Smooth muscle cell (in vitro differentiated cells): ENCODE data around the gene PDE6G. TPM values are rescaled to one million over a fixed set of nuclear protein-coding genes. Genes with fewer than 3 reads are reported as not detected.
A peak's percentile ranks its signal among the peaks of the same experiment; 100 is the strongest.

ENCODE experiments used
- DNase-seq: peaks from one replicate; lab custom pipeline; 2025; ENCODE audit not compliant: unreplicated experiment; lab: John Stamatoyannopoulos, UW
- H2AFZ ChIP-seq: fragments of 200-600 bp; sonication (generic); 2 replicates; pipeline ENCODE4 v1.6.0; 2016; ENCODE audit warnings: antibody characterized with exemption, low read depth, mild to moderate bottlenecking
- H3F3A ChIP-seq: fragments of 200-600 bp; sonication (generic); 2 replicates; pipeline ENCODE4 v1.6.0; 2017; ENCODE audit warnings: antibody characterized with exemption, low read depth
- H3K27ac ChIP-seq: fragments of 200-600 bp; sonication (generic); 2 replicates; pipeline ENCODE4 v1.5.1; 2016; ENCODE audit warnings: low read depth, mild to moderate bottlenecking
- H3K27me3 ChIP-seq: fragments of 200-600 bp; sonication (generic); 2 replicates; pipeline ENCODE4 v1.6.1; 2016; ENCODE audit warnings: low read depth, mild to moderate bottlenecking
- H3K36me3 ChIP-seq: fragments of 200-600 bp; sonication (generic); 2 replicates; pipeline ENCODE4 v1.5.1; 2016; ENCODE audit warnings: low read depth
- H3K4me1 ChIP-seq: fragments of 200-600 bp; sonication (generic); 2 replicates; pipeline ENCODE4 v1.5.1; 2016; ENCODE audit warnings: low read depth
- H3K4me2 ChIP-seq: fragments of 200-600 bp; sonication (generic); 2 replicates; pipeline ENCODE4 v1.6.0; 2016; ENCODE audit warnings: mild to moderate bottlenecking
- H3K4me3 ChIP-seq: fragments of 200-600 bp; sonication (generic); 2 replicates; pipeline ENCODE4 v1.5.1; 2016; ENCODE audit warnings: mild to moderate bottlenecking
- H3K79me2 ChIP-seq: fragments of 200-600 bp; sonication (generic); 2 replicates; pipeline ENCODE4 v1.6.0; 2016; ENCODE audit warnings: low read depth, mild to moderate bottlenecking
- H3K9ac ChIP-seq: fragments of 200-600 bp; sonication (generic); 2 replicates; pipeline ENCODE4 v1.6.0; 2016; ENCODE audit warnings: low read depth
- H3K9me3 ChIP-seq: fragments of 200-600 bp; sonication (generic); replicated peaks from 2 replicates; pipeline ENCODE4 v1.5.1; 2016; ENCODE audit warnings: low read depth
- H4K20me1 ChIP-seq: fragments of 200-600 bp; sonication (generic); 2 replicates; pipeline ENCODE4 v1.6.0; 2016; ENCODE audit warnings: low read depth
- CTCF ChIP-seq: fragments of 200-600 bp; sonication (generic); IDR thresholded peaks from 2 replicates; pipeline ENCODE4 v1.5.1; 2017; ENCODE audit warnings: borderline replicate concordance, mild to moderate bottlenecking, antibody characterized with exemption; ENCODE audit not compliant: insufficient read depth, poor library complexity, severe bottlenecking
- WGBS: methylation state at CpG from one replicate; pipeline ENCODE4 v1.1.7; 2016; ENCODE audit warnings: low lambda C conversion rate; 5-methylcytosine and 5-hydroxymethylcytosine counted together
- polyA plus RNA-seq: library from polyadenylated mRNA; unstranded; fragments of >200 nt; fragmentation: Nextera tagmentation; extraction: Ambion mirVana; gene quantifications from 2 replicates; pipeline ENCODE4 v1.2.1, GENCODE V29; 2016
- total RNA-seq: library from RNA; depleted of rRNA; stranded (reverse); fragments of >200 nt; gene quantifications from 2 replicates; pipeline ENCODE4 v1.2.3, GENCODE V29; 2014

PDE6G gene
- total and polyA plus RNA-seq, 2 experiments from 2014 or later = 3.2 to 14.5 TPM

- H2AFZ ChIP-seq = no peak overlapping the region
- peaks cover 4% of the 10 kb centered on the region for H4K20me1 ChIP-seq
- peaks cover 10% of the 10 kb centered on the region for H3K79me2 ChIP-seq
- H3K27me3 ChIP-seq = no peaks in the 10 kb centered on the region
- 93% methylated on average over 18 of the region's 18 CpGs for WGBS
- peaks cover 8% of the 10 kb centered on the region for H3F3A ChIP-seq
- peaks cover 3% of the 10 kb centered on the region for H3K4me1 ChIP-seq
- H3K27ac ChIP-seq = no peak overlapping the region
- H3K9ac ChIP-seq = no peak overlapping the region
- H3K36me3 ChIP-seq = no peaks in the 10 kb centered on the region
- no peaks in the 10 kb centered on the region for H3K9me3 ChIP-seq
- TF ChIP-seq CTCF = no peak
- DNase-seq = no peak
- no peak overlapping the region for H3K4me2 ChIP-seq
- H3K4me3 ChIP-seq = no peak overlapping the region
These were observed 16.2 kb upstream of the PDE6G start for GRCh38 chr17:81672504-81672903.

GRCh38 chr17:81667754-81668153, 11.4 kb upstream of the PDE6G start:
- no peaks in the 10 kb centered on the region for H3F3A ChIP-seq
- no peak for DNase-seq
- no peak overlapping the region for H3K9ac ChIP-seq
- H3K27me3 ChIP-seq = no peaks in the 10 kb centered on the region
- H3K4me1 ChIP-seq = peaks cover 8% of the 10 kb centered on the region
- TF ChIP-seq CTCF = no peak
- H3K4me3 ChIP-seq = peak overlapping the region; percentile 83
- WGBS = 84% methylated on average over 18 of the region's 18 CpGs
- H3K27ac ChIP-seq = no peak overlapping the region
- H3K36me3 ChIP-seq = no peaks in the 10 kb centered on the region
- no peaks in the 10 kb centered on the region for H3K9me3 ChIP-seq
- no peak overlapping the region for H2AFZ ChIP-seq
- peak overlapping the region; percentile 99 for H3K4me2 ChIP-seq
- peaks cover 27% of the 10 kb centered on the region for H3K79me2 ChIP-seq
- H4K20me1 ChIP-seq = no peaks in the 10 kb centered on the region

- TF ChIP-seq CTCF = no peak
- H3K4me2 ChIP-seq = peak within 1 kb of the TSS; percentile 99
- H4K20me1 ChIP-seq = no peaks in the 10 kb centered on the region
- H2AFZ ChIP-seq = peak within 1 kb of the TSS; percentile 82
- H3K36me3 ChIP-seq = no peaks in the 10 kb centered on the region
- 1% methylated on average over 94 of the region's 96 CpGs for WGBS
- H3K4me3 ChIP-seq = peak within 1 kb of the TSS; percentile 83
- no peaks in the 10 kb centered on the region for H3K9me3 ChIP-seq
- H3F3A ChIP-seq = no peaks in the 10 kb centered on the region
- H3K79me2 ChIP-seq = peaks cover 27% of the 10 kb centered on the region
- H3K27ac ChIP-seq = peak within 1 kb of the TSS; percentile 69
- peak within 1 kb of the TSS; percentile 82 for H3K9ac ChIP-seq
- no peaks in the 10 kb centered on the region for H3K27me3 ChIP-seq
- peak; percentile 74 for DNase-seq
- peaks cover 8% of the 10 kb centered on the region for H3K4me1 ChIP-seq
These were observed 10.2 kb upstream of the PDE6G start, which contains the start of the genes CCDC137 and OXLD1 for GRCh38 chr17:81666342-81667191. Gene CCDC137 (plus strand): TSS chr17:81666737. CDS start chr17:81666767, 30 bp downstream. Gene OXLD1 (minus strand): TSS chr17:81666605. CDS start chr17:81666577, 28 bp downstream.

- Histone ChIP-seq H3K27me3 (no peaks in the 10 kb centered on the region), H3K4me2 (peak overlapping the region; percentile 99), H3K79me2 (peaks cover 27% of the 10 kb centered on the region), H3K9ac (peak overlapping the region; percentile 82), H3K4me1 (peaks cover 8% of the 10 kb centered on the region), H3K4me3 (peak overlapping the region; percentile 83), H3K36me3 (no peaks in the 10 kb centered on the region), H3K27ac (peak overlapping the region; percentile 69), H3F3A (no peaks in the 10 kb centered on the region), H3K9me3 (no peaks in the 10 kb centered on the region), H4K20me1 (no peaks in the 10 kb centered on the region), H2AFZ (peak overlapping the region; percentile 53)
- TF ChIP-seq CTCF = no peak
- WGBS = 4% methylated on average over 16 of the region's 16 CpGs
- no peak for DNase-seq
These were observed 9.7 kb upstream of the PDE6G start for GRCh38 chr17:81666092-81666341.
